ENCODE data around the gene KPRP. TPM values are rescaled to one million over a fixed set of nuclear protein-coding genes. Genes with fewer than 3 reads are reported as not detected.

Gene KPRP
- total RNA-seq, 1 experiment from 2014 or later: not detected

- intact Hi-C loops (cut with micrococcal nuclease): no loop called here
- DNase-seq (peak; percentile 60), ATAC-seq (no peak)
- H3K79me2 ChIP-seq (ENCODE audit: low read length): no peaks in the 10 kb centered on the region
- no peaks in the 10 kb centered on the region for H3F3A ChIP-seq (ENCODE audit: low read length, unreplicated experiment)
- H3K4me2 ChIP-seq (ENCODE audit: low read length): no peak overlapping the region
- ChIA-PET CTCF (no interaction called here), POLR2A (ENCODE audit: unreplicated experiment) (no interaction called here)
- no peaks in the 10 kb centered on the region for H4K20me1 ChIP-seq (ENCODE audit: low read length)
- peaks cover 27% of the 10 kb centered on the region for H3K27me3 ChIP-seq (ENCODE audit: low read length)
- H3K4me3 ChIP-seq (ENCODE audit: low read length): no peak overlapping the region
- H3K9ac ChIP-seq (ENCODE audit: low read length): no peak overlapping the region
- no peak overlapping the region for H3K27ac ChIP-seq (ENCODE audit: low read length)
- H3K9me2 ChIP-seq (replicated peaks; ENCODE audit: low read length): no peaks in the 10 kb centered on the region
- no peak for TF ChIP-seq EZH2 (IDR thresholded peaks at IDR 0.05; ENCODE audit: low read length, unreplicated experiment)
- TF ChIP-seq CTCF (conservative IDR thresholded peaks at IDR 0.05; ENCODE audit: low read depth, low read length): peak; percentile 62
- no peak for TF ChIP-seq EZH2phosphoT487 (IDR thresholded peaks at IDR 0.05; ENCODE audit: borderline replicate concordance, low read length)
- no peak overlapping the region for H2AFZ ChIP-seq (ENCODE audit: low read length)
- H3K4me1 ChIP-seq (ENCODE audit: insufficient read depth, low read length): no peaks in the 10 kb centered on the region
- H3K36me3 ChIP-seq (ENCODE audit: low read depth, low read length): no peaks in the 10 kb centered on the region
- BruUV-seq (replicated peaks): no TSS peak
- H3K9me3 ChIP-seq (ENCODE audit: low read length): no peaks in the 10 kb centered on the region
Measured at GRCh38 chr1:152777510-152778137, 19.8 kb downstream of the KPRP start.

GRCh38 chr1:152783095-152783494 lies 25.3 kb downstream of the KPRP start:
- H3F3A ChIP-seq (ENCODE audit: low read length, unreplicated experiment): no peaks in the 10 kb centered on the region
- intact Hi-C loops (cut with micrococcal nuclease): no loop called here
- CTCF ChIA-PET: no interaction called here
- no peaks in the 10 kb centered on the region for H4K20me1 ChIP-seq (ENCODE audit: low read length)
- H3K4me2 ChIP-seq (ENCODE audit: low read length): no peak overlapping the region
- H3K4me3 ChIP-seq (ENCODE audit: low read length): no peak overlapping the region
- ATAC-seq (no peak), DNase-seq (peak; percentile 8)
- peaks cover 30% of the 10 kb centered on the region for H3K27me3 ChIP-seq (ENCODE audit: low read length)
- POLR2A ChIA-PET (ENCODE audit: unreplicated experiment): no interaction called here
- H3K9me3 ChIP-seq (ENCODE audit: low read length): no peaks in the 10 kb centered on the region
- no peak overlapping the region for H3K27ac ChIP-seq (ENCODE audit: low read length)
- no peak overlapping the region for H2AFZ ChIP-seq (ENCODE audit: low read length)
- TF ChIP-seq EZH2 (IDR thresholded peaks at IDR 0.05; ENCODE audit: low read length, unreplicated experiment) (no peak), CTCF (conservative IDR thresholded peaks at IDR 0.05; ENCODE audit: low read depth, low read length) (no peak), EZH2phosphoT487 (IDR thresholded peaks at IDR 0.05; ENCODE audit: borderline replicate concordance, low read length) (no peak)
- no TSS peak for BruUV-seq (replicated peaks)
- 0 out of 2 replicates have a peak, but pooled peaks cover 4% of the 10 kb centered on the region for H3K4me1 ChIP-seq (ENCODE audit: insufficient read depth, low read length)
- H3K79me2 ChIP-seq (ENCODE audit: low read length): no peaks in the 10 kb centered on the region
- no peaks in the 10 kb centered on the region for H3K9me2 ChIP-seq (replicated peaks; ENCODE audit: low read length)
- no peak overlapping the region for H3K9ac ChIP-seq (ENCODE audit: low read length)
- H3K36me3 ChIP-seq (ENCODE audit: low read depth, low read length): no peaks in the 10 kb centered on the region

- Histone ChIP-seq H3K9ac (ENCODE audit: low read length) (no peak within 1 kb of the TSS), H2AFZ (ENCODE audit: low read length) (no peak within 1 kb of the TSS), H3K4me3 (ENCODE audit: low read length) (no peak within 1 kb of the TSS), H3K4me2 (ENCODE audit: low read length) (no peak within 1 kb of the TSS), H3K4me1 (ENCODE audit: insufficient read depth, low read length) (0 out of 2 replicates have a peak, but pooled peaks cover 4% of the 10 kb centered on the region), H3K9me3 (ENCODE audit: low read length) (no peaks in the 10 kb centered on the region), H3F3A (ENCODE audit: low read length, unreplicated experiment) (no peaks in the 10 kb centered on the region), H3K9me2 (replicated peaks; ENCODE audit: low read length) (no peaks in the 10 kb centered on the region), H3K27me3 (ENCODE audit: low read length) (0 out of 2 replicates have a peak, but pooled peaks cover 8% of the 10 kb centered on the region), H4K20me1 (ENCODE audit: low read length) (no peaks in the 10 kb centered on the region), H3K79me2 (ENCODE audit: low read length) (no peaks in the 10 kb centered on the region), H3K27ac (ENCODE audit: low read length) (no peak within 1 kb of the TSS), H3K36me3 (ENCODE audit: low read depth, low read length) (no peaks in the 10 kb centered on the region)
- no peak for DNase-seq
- POLR2A ChIA-PET (ENCODE audit: unreplicated experiment): no interaction called here
- TF ChIP-seq CTCF (conservative IDR thresholded peaks at IDR 0.05; ENCODE audit: low read depth, low read length) (no peak), EZH2phosphoT487 (IDR thresholded peaks at IDR 0.05; ENCODE audit: borderline replicate concordance, low read length) (no peak), EZH2 (IDR thresholded peaks at IDR 0.05; ENCODE audit: low read length, unreplicated experiment) (no peak)
- ATAC-seq: no peak
- intact Hi-C loops (cut with micrococcal nuclease): loop anchor here (1.0 kb wide), 1 partner anchor 12 kb away; no protein-coding TSS in a partner anchor
- no TSS peak for BruUV-seq (replicated peaks)
- CTCF ChIA-PET: no interaction called here
Measured at GRCh38 chr1:152786077-152786476, 28.3 kb downstream of the KPRP start, which contains the start of gene LCE1E. Gene LCE1E (plus strand): TSS chr1:152786257. CDS start chr1:152787300, 1,043 bp downstream.
